Upper lobe of left lung (tissue), 4 donors: ENCODE results near the gene COL23A1.

ENCODE experiments used
- EP300 ChIP-seq, 4 donors: sonication (generic); formaldehyde crosslinking; IDR thresholded peaks; one replicate each; pipeline ENCODE4 v1.5.1; 2017; ENCODE audit warnings: antibody characterized with exemption in 4 of 4, control low read depth in 2 of 4
- POLR2AphosphoS5 ChIP-seq, 2 donors: sonication (generic); formaldehyde crosslinking; IDR thresholded peaks; one replicate each; pipeline ENCODE4 v1.5.1; 2017; ENCODE audit warnings: antibody characterized with exemption in 2 of 2
- TF ChIP-seq, protein P1 (sequence below), 6 experiments: fragments of 450-650 bp in 4 of 6; fragments of 200-600 bp in 2 of 6; sonication (generic) in 2 of 6; IDR thresholded peaks; one replicate each; pipeline ENCODE4 v1.5.1; 2016 to 2019; ENCODE audit warnings: antibody characterized with exemption in 6 of 6

DNA sequence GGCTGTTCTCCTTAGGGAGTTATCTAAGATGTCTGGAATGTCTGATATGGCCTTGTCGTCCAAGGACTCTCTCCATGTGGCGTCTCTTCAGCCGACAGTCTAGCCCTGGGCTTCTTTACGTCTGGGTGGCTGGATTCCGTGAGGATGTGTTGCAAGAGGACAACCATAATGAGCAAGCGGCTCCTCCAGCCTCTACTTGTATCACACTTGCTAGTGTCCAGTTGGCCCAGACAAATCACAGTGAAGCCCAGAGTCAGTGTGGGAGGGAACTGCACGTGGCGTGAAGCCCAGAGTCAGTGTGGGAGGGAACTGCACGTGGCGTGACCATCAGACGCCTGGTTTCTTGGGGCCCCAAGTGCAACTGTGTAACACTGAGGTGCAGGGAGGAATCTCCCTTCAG, 61.1 kb downstream of the COL23A1 start:
- TF ChIP-seq, protein P1, sequence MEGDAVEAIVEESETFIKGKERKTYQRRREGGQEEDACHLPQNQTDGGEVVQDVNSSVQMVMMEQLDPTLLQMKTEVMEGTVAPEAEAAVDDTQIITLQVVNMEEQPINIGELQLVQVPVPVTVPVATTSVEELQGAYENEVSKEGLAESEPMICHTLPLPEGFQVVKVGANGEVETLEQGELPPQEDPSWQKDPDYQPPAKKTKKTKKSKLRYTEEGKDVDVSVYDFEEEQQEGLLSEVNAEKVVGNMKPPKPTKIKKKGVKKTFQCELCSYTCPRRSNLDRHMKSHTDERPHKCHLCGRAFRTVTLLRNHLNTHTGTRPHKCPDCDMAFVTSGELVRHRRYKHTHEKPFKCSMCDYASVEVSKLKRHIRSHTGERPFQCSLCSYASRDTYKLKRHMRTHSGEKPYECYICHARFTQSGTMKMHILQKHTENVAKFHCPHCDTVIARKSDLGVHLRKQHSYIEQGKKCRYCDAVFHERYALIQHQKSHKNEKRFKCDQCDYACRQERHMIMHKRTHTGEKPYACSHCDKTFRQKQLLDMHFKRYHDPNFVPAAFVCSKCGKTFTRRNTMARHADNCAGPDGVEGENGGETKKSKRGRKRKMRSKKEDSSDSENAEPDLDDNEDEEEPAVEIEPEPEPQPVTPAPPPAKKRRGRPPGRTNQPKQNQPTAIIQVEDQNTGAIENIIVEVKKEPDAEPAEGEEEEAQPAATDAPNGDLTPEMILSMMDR (IDR thresholded peaks at IDR 0.05), result no peak
- TF ChIP-seq POLR2AphosphoS5 (IDR thresholded peaks at IDR 0.05), result no peak
- TF ChIP-seq EP300 (IDR thresholded peaks at IDR 0.05), result no peak
